Neural cell (in vitro differentiated cells): ENCODE measurements around the gene OR52N4.

Experiments
- MXI1 ChIP-seq: fragments of 450-650 bp; conservative IDR thresholded peaks from 2 replicates; pipeline ENCODE4 v1.6.1; 2014; ENCODE audit warnings: antibody characterized with exemption, mild to moderate bottlenecking; ENCODE audit not compliant: poor library complexity, severe bottlenecking
- REST ChIP-seq: IDR thresholded peaks from 2 replicates; pipeline ENCODE4 v1.6.1; 2012; ENCODE audit warnings: borderline replicate concordance
- TF ChIP-seq, protein P1 (sequence below): fragments of 450-650 bp; IDR thresholded peaks from 2 replicates; pipeline ENCODE4 v1.5.1; 2014; ENCODE audit warnings: antibody characterized with exemption, mild to moderate bottlenecking, moderate library complexity; ENCODE audit not compliant: poor library complexity, severe bottlenecking

DNA sequence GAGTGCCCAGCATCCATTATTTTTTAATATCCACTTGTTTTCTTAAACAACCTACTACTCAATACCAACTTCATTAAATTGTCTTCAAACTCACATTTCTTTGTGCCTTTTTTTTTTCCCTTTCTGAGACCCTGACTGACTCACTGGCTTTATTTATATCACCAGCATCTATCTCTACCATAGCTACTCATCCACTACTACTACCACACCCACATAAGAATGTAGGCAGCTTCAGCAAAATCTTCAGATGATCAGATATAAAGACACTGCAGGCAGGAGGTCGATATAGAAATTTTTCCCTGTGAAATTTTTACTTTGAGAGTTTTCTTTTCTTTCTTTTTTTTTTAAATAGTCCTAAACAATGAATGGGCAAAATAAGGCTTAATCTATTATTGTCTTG is 15.6 kb upstream of the OR52N4 start:
- TF ChIP-seq, protein P1, sequence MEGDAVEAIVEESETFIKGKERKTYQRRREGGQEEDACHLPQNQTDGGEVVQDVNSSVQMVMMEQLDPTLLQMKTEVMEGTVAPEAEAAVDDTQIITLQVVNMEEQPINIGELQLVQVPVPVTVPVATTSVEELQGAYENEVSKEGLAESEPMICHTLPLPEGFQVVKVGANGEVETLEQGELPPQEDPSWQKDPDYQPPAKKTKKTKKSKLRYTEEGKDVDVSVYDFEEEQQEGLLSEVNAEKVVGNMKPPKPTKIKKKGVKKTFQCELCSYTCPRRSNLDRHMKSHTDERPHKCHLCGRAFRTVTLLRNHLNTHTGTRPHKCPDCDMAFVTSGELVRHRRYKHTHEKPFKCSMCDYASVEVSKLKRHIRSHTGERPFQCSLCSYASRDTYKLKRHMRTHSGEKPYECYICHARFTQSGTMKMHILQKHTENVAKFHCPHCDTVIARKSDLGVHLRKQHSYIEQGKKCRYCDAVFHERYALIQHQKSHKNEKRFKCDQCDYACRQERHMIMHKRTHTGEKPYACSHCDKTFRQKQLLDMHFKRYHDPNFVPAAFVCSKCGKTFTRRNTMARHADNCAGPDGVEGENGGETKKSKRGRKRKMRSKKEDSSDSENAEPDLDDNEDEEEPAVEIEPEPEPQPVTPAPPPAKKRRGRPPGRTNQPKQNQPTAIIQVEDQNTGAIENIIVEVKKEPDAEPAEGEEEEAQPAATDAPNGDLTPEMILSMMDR: no peak
- TF ChIP-seq MXI1 (no peak), REST (no peak)
